ENCODE data around the gene FLRT2. TPM values are rescaled to one million over a fixed set of nuclear protein-coding genes. Genes with fewer than 3 reads are reported as not detected.

Gene FLRT2
- total RNA-seq, 1 donor = 39.1 TPM

DNA sequence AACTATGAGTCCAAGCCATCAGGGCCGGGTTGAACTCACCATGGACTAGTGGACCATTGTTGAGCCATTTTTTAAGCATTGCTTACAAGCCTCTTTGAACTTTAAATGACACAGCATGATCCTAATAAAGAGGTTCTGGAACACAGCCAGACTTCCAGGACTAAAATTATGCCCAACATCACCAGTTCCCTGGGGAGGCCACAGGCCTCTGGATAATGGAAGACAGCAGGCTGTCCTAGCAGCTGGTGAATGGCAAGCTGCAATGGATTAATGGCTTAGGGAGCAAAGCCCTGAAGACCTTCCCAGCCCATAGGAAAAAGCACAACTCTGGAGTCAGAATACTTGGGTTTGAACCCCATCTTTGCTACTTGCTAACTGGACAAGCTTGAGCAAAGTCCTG lies 71.3 kb downstream of the FLRT2 start:
- Histone ChIP-seq H3K4me2 (ENCODE audit: insufficient read depth, low read length) (no peak overlapping the region), H3K36me3 (ENCODE audit: insufficient read depth, low read length) (no peaks in the 10 kb centered on the region), H4K20me1 (ENCODE audit: insufficient read depth, low read length) (no peaks in the 10 kb centered on the region), H2AFZ (ENCODE audit: low read length) (no peak overlapping the region), H3K79me2 (ENCODE audit: insufficient read depth, low read length) (no peaks in the 10 kb centered on the region), H3K4me3 (ENCODE audit: insufficient read depth, low read length) (no peak overlapping the region), H3K9me3 (ENCODE audit: low read depth, low read length) (no peaks in the 10 kb centered on the region), H3K27me3 (ENCODE audit: insufficient read depth, low read length) (no peaks in the 10 kb centered on the region), H3K4me1 (ENCODE audit: insufficient read depth, low read length) (peaks cover 16% of the 10 kb centered on the region), H3K27ac (ENCODE audit: low read depth, low read length) (no peak overlapping the region)
- DNase-seq (ENCODE audit: insufficient read length, low spot score, missing footprints) = no peak
- TF ChIP-seq, protein P1, sequence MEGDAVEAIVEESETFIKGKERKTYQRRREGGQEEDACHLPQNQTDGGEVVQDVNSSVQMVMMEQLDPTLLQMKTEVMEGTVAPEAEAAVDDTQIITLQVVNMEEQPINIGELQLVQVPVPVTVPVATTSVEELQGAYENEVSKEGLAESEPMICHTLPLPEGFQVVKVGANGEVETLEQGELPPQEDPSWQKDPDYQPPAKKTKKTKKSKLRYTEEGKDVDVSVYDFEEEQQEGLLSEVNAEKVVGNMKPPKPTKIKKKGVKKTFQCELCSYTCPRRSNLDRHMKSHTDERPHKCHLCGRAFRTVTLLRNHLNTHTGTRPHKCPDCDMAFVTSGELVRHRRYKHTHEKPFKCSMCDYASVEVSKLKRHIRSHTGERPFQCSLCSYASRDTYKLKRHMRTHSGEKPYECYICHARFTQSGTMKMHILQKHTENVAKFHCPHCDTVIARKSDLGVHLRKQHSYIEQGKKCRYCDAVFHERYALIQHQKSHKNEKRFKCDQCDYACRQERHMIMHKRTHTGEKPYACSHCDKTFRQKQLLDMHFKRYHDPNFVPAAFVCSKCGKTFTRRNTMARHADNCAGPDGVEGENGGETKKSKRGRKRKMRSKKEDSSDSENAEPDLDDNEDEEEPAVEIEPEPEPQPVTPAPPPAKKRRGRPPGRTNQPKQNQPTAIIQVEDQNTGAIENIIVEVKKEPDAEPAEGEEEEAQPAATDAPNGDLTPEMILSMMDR (IDR thresholded peaks at IDR 0.05; ENCODE audit: extremely low read depth, low read depth, low read length) = no peak

DNA sequence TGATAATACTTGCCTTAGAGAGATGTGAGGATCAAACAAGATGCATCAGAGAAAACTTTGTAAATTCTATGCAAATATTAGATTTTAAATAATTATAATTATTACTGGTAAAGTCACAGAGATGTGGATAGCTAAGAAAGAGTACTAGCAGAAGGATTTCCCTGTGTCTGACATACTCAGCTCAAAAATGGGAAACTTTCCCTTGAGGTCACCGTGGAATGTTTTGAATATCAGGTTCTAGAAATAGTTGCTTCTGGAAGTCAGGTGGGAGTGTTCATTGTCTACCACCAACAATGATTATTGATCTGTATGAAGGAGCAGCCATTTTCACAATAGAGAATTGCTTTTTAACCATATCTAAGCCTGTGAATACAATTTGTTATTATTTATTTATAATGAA lies 71.7 kb downstream of the FLRT2 start:
- no peak overlapping the region for H3K4me3 ChIP-seq (ENCODE audit: insufficient read depth, low read length)
- DNase-seq (ENCODE audit: insufficient read length, low spot score, missing footprints) = no peak
- H3K4me2 ChIP-seq (ENCODE audit: insufficient read depth, low read length) = no peak overlapping the region
- H3K4me1 ChIP-seq (ENCODE audit: insufficient read depth, low read length) = peaks cover 16% of the 10 kb centered on the region
- H3K9me3 ChIP-seq (ENCODE audit: low read depth, low read length) = no peaks in the 10 kb centered on the region
- H3K27me3 ChIP-seq (ENCODE audit: insufficient read depth, low read length) = no peaks in the 10 kb centered on the region
- no peak overlapping the region for H3K27ac ChIP-seq (ENCODE audit: low read depth, low read length)
- H3K36me3 ChIP-seq (ENCODE audit: insufficient read depth, low read length) = no peaks in the 10 kb centered on the region
- TF ChIP-seq, protein P1 (IDR thresholded peaks at IDR 0.05; ENCODE audit: extremely low read depth, low read depth, low read length) = no peak
- H2AFZ ChIP-seq (ENCODE audit: low read length) = no peak overlapping the region
- H3K79me2 ChIP-seq (ENCODE audit: insufficient read depth, low read length) = no peaks in the 10 kb centered on the region
- no peaks in the 10 kb centered on the region for H4K20me1 ChIP-seq (ENCODE audit: insufficient read depth, low read length)

DNA sequence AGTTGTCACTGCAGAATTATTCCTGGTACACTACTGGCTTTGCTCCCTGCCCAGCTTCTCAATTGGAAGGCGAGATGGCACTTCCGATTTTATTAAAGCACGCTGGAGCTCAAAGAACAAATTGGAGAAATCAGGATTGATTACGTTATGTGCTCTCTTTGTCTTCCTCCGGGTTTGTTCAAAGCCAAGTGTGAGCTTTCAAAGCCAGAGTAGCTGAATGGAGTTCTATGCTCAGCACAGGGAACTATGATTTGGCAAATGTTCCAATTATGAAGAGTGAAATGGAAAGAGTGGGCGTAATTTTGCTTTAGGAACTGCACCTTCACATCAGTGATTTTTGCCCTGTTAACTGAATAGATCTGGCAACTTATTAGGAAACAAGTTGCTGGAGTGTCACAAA lies 72.4 kb downstream of the FLRT2 start:
- no peak overlapping the region for H3K4me3 ChIP-seq (ENCODE audit: insufficient read depth, low read length)
- H3K4me2 ChIP-seq (ENCODE audit: insufficient read depth, low read length) = no peak overlapping the region
- H3K36me3 ChIP-seq (ENCODE audit: insufficient read depth, low read length) = no peaks in the 10 kb centered on the region
- H2AFZ ChIP-seq (ENCODE audit: low read length) = no peak overlapping the region
- no peaks in the 10 kb centered on the region for H3K79me2 ChIP-seq (ENCODE audit: insufficient read depth, low read length)
- TF ChIP-seq, protein P1 (IDR thresholded peaks at IDR 0.05; ENCODE audit: extremely low read depth, low read depth, low read length) = no peak
- peaks cover 22% of the 10 kb centered on the region for H3K4me1 ChIP-seq (ENCODE audit: insufficient read depth, low read length)
- no peak for DNase-seq (ENCODE audit: insufficient read length, low spot score, missing footprints)
- no peaks in the 10 kb centered on the region for H4K20me1 ChIP-seq (ENCODE audit: insufficient read depth, low read length)
- no peaks in the 10 kb centered on the region for H3K27me3 ChIP-seq (ENCODE audit: insufficient read depth, low read length)
- no peaks in the 10 kb centered on the region for H3K9me3 ChIP-seq (ENCODE audit: low read depth, low read length)
- no peak overlapping the region for H3K27ac ChIP-seq (ENCODE audit: low read depth, low read length)

DNA sequence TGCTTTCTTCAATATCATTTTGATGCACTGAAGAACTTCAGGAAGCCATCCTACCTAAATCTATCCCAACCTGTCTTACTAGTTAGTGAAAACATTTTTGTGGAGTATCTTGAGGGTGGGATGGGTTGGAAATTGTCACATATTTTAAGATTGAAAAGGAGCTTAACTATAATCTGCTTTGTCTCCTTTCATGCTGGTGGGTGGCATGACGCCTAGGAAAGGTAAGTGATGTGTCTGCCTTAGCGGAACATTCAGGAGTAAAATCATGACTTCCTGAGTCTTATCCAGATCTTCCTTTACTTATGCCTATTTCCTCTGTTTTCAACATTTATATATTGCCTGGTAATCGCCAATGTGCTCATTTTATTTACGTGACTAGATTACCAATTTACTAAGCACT lies 74.1 kb downstream of the FLRT2 start:
- Histone ChIP-seq H3K4me1 (ENCODE audit: insufficient read depth, low read length) (peaks cover 36% of the 10 kb centered on the region), H3K27me3 (ENCODE audit: insufficient read depth, low read length) (no peaks in the 10 kb centered on the region), H3K4me3 (ENCODE audit: insufficient read depth, low read length) (no peak overlapping the region), H4K20me1 (ENCODE audit: insufficient read depth, low read length) (no peaks in the 10 kb centered on the region), H3K79me2 (ENCODE audit: insufficient read depth, low read length) (no peaks in the 10 kb centered on the region), H3K36me3 (ENCODE audit: insufficient read depth, low read length) (no peaks in the 10 kb centered on the region), H3K27ac (ENCODE audit: low read depth, low read length) (no peak overlapping the region), H3K4me2 (ENCODE audit: insufficient read depth, low read length) (no peak overlapping the region), H3K9me3 (ENCODE audit: low read depth, low read length) (no peaks in the 10 kb centered on the region), H2AFZ (ENCODE audit: low read length) (no peak overlapping the region)
- DNase-seq (ENCODE audit: insufficient read length, low spot score, missing footprints) = no peak
- TF ChIP-seq, protein P1 (IDR thresholded peaks at IDR 0.05; ENCODE audit: extremely low read depth, low read depth, low read length) = no peak
